HepG2 (cell line): Measurements from ENCODE around the gene DCHS2. TPM values are rescaled to one million over a fixed set of nuclear protein-coding genes. Genes with fewer than 3 reads are reported as not detected.

Source experiments
- ELF3 ChIP-seq: IDR thresholded peaks from 2 replicates; pipeline ENCODE4 v1.6.1; 2016; ENCODE audit warnings: missing genetic modification reagents, missing compliant biosample characterization
- KDM4B ChIP-seq: sonication (generic); formaldehyde crosslinking; IDR thresholded peaks from 2 replicates; pipeline ENCODE4 v1.4.0; 2020; ENCODE audit warnings: missing genetic modification reagents
- PHF8 ChIP-seq: sonication (generic); formaldehyde crosslinking; IDR thresholded peaks from 2 replicates; pipeline ENCODE4 v1.5.0; 2020; ENCODE audit warnings: missing genetic modification reagents
- PTBP1 ChIP-seq: fragments of 200-400 bp; formaldehyde crosslinking; IDR thresholded peaks from 2 replicates; pipeline ENCODE4 v1.6.1; 2018; ENCODE audit warnings: low read length, low read depth; ENCODE audit not compliant: poor library complexity, severe bottlenecking
- SRF ChIP-seq: IDR thresholded peaks from 2 replicates; pipeline ENCODE4 v1.6.1; 2011; ENCODE audit warnings: mild to moderate bottlenecking, low read depth, low read length, moderate library complexity
- TCF12 ChIP-seq, 2 experiments: fragments of 450-650 bp in 1 of 2; sonication (generic) in 1 of 2; formaldehyde crosslinking in 1 of 2; IDR thresholded peaks; 2 replicates each; pipeline versions ENCODE4 v1.6.1 to v1.8.0; 2017 to 2022; ENCODE audit warnings: antibody characterized with exemption in 1 of 2, mild to moderate bottlenecking in 1 of 2, missing genetic modification reagents in 1 of 2, moderate library complexity in 1 of 2
- ZFP41 ChIP-seq: sonication (generic); formaldehyde crosslinking; IDR thresholded peaks from 2 replicates; pipeline ENCODE4 v1.4.0; 2020; ENCODE audit warnings: mild to moderate bottlenecking, missing genetic modification reagents, borderline replicate concordance
- ZNF253 ChIP-seq: sonication (generic); formaldehyde crosslinking; IDR thresholded peaks from 2 replicates; pipeline ENCODE4 v1.8.0; 2022; ENCODE audit warnings: mild to moderate bottlenecking, missing genetic modification reagents, borderline replicate concordance
- ZNF563 ChIP-seq: sonication (generic); formaldehyde crosslinking; IDR thresholded peaks from 2 replicates; pipeline ENCODE4 v1.8.0; 2022; ENCODE audit warnings: mild to moderate bottlenecking, moderate library complexity, missing genetic modification reagents
- polyA plus RNA-seq, 8 experiments: library from polyadenylated mRNA; depleted of rRNA in 3 of 8; stranded (reverse) in 7 of 8; unstranded in 1 of 8; fragments of >200 nt; fragmentation: Illumina TruSeq in 4 of 8; extraction: Trizol in 4 of 8; gene quantifications; 2 replicates each; pipeline versions ENCODE4 v1.2.1 to v1.2.3, GENCODE V29; 2011 to 2016; ENCODE audit warnings: low read depth in 4 of 8, missing spikeins in 1 of 8, mixed read lengths in 1 of 8; ENCODE audit not compliant: insufficient read depth in 1 of 8
- total RNA-seq, 5 experiments: library from RNA; depleted of rRNA; stranded (reverse); fragments of >200 nt; fragmentation: Illumina TruSeq; extraction: Trizol; gene quantifications; 2 replicates each; pipeline ENCODE4 v1.2.3, GENCODE V29; 2016; ENCODE audit warnings: low read depth in 1 of 5
- TF ChIP-seq, protein P1 (sequence below): IDR thresholded peaks from 2 replicates; pipeline ENCODE4 v1.6.1; 2012; ENCODE audit warnings: low read depth, low read length, improper control_type of control experiment
- TF ChIP-seq, protein P2 (sequence below): IDR thresholded peaks from 2 replicates; pipeline ENCODE4 v1.4.0; 2020; ENCODE audit warnings: mild to moderate bottlenecking, missing genetic modification reagents
- TF ChIP-seq, protein P3 (sequence below): sonication (generic); formaldehyde crosslinking; IDR thresholded peaks from 2 replicates; pipeline ENCODE4 v1.9.0; 2021; ENCODE audit warnings: missing genetic modification reagents, mild to moderate bottlenecking, borderline replicate concordance
- TF ChIP-seq, protein P4 (sequence below): IDR thresholded peaks from 2 replicates; pipeline ENCODE4 v1.6.1; 2016; ENCODE audit warnings: low read depth, missing genetic modification reagents, missing compliant biosample characterization

The DCHS2 gene
- total and polyA plus RNA-seq, 2 of the 13 experiments (the other 11 are each of a cell fraction or from before 2014, with no cell fraction given), result 0.03 TPM; not detected in 1

DNA sequence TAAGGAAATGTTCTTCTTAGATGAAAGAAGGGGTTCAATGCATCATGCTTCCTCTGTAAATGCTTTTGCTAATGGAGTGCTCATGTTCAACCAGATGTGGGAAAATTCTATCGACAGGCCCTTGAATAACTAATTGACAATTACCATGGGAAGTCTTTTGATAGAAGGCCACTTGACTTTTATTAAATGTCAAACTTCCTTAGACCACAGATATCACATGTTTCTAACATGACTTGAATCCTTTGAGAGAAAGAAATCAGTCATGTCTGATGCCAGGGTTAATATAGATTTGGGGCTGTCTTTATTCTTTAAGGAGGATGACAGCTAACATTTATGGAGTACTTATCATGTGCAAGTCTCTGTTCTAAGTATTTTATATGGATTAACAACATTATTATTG, 280.1 kb downstream of the DCHS2 start (continued):
- TF ChIP-seq, protein P1, sequence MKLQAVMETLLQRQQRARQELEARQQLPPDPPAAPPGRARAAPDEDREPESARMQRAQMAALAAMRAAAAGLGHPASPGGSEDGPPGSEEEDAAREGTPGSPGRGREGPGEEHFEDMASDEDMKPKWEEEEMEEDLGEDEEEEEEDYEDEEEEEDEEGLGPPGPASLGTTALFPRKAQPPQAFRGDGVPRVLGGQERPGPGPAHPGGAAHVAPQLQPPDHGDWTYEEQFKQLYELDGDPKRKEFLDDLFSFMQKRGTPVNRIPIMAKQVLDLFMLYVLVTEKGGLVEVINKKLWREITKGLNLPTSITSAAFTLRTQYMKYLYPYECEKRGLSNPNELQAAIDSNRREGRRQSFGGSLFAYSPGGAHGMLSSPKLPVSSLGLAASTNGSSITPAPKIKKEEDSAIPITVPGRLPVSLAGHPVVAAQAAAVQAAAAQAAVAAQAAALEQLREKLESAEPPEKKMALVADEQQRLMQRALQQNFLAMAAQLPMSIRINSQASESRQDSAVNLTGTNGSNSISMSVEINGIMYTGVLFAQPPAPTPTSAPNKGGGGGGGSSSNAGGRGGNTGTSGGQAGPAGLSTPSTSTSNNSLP, result no peak
- no peak for TF ChIP-seq ZNF563
- TF ChIP-seq ZNF253 (CRISPR knock-in tag), result no peak
- TF ChIP-seq PTBP1, result no peak
- TF ChIP-seq, protein P2, sequence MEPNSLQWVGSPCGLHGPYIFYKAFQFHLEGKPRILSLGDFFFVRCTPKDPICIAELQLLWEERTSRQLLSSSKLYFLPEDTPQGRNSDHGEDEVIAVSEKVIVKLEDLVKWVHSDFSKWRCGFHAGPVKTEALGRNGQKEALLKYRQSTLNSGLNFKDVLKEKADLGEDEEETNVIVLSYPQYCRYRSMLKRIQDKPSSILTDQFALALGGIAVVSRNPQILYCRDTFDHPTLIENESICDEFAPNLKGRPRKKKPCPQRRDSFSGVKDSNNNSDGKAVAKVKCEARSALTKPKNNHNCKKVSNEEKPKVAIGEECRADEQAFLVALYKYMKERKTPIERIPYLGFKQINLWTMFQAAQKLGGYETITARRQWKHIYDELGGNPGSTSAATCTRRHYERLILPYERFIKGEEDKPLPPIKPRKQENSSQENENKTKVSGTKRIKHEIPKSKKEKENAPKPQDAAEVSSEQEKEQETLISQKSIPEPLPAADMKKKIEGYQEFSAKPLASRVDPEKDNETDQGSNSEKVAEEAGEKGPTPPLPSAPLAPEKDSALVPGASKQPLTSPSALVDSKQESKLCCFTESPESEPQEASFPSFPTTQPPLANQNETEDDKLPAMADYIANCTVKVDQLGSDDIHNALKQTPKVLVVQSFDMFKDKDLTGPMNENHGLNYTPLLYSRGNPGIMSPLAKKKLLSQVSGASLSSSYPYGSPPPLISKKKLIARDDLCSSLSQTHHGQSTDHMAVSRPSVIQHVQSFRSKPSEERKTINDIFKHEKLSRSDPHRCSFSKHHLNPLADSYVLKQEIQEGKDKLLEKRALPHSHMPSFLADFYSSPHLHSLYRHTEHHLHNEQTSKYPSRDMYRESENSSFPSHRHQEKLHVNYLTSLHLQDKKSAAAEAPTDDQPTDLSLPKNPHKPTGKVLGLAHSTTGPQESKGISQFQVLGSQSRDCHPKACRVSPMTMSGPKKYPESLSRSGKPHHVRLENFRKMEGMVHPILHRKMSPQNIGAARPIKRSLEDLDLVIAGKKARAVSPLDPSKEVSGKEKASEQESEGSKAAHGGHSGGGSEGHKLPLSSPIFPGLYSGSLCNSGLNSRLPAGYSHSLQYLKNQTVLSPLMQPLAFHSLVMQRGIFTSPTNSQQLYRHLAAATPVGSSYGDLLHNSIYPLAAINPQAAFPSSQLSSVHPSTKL (CRISPR knock-in tag), result no peak
- no peak for TF ChIP-seq PHF8 (CRISPR knock-in tag)
- no peak for TF ChIP-seq ZFP41
- no peak for TF ChIP-seq TCF12 (IDR thresholded peaks at IDR 0.05)
- TF ChIP-seq TCF12 (CRISPR knock-in tag; IDR thresholded peaks at IDR 0.05), result no peak
- no peak for TF ChIP-seq SRF
- TF ChIP-seq KDM4B (CRISPR knock-in tag), result no peak
- TF ChIP-seq, protein P3, sequence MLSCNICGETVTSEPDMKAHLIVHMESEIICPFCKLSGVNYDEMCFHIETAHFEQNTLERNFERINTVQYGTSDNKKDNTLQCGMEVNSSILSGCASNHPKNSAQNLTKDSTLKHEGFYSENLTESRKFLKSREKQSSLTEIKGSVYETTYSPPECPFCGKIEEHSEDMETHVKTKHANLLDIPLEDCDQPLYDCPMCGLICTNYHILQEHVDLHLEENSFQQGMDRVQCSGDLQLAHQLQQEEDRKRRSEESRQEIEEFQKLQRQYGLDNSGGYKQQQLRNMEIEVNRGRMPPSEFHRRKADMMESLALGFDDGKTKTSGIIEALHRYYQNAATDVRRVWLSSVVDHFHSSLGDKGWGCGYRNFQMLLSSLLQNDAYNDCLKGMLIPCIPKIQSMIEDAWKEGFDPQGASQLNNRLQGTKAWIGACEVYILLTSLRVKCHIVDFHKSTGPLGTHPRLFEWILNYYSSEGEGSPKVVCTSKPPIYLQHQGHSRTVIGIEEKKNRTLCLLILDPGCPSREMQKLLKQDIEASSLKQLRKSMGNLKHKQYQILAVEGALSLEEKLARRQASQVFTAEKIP, result no peak
- no peak for TF ChIP-seq ELF3 (CRISPR knock-in tag)
- TF ChIP-seq, protein P4, sequence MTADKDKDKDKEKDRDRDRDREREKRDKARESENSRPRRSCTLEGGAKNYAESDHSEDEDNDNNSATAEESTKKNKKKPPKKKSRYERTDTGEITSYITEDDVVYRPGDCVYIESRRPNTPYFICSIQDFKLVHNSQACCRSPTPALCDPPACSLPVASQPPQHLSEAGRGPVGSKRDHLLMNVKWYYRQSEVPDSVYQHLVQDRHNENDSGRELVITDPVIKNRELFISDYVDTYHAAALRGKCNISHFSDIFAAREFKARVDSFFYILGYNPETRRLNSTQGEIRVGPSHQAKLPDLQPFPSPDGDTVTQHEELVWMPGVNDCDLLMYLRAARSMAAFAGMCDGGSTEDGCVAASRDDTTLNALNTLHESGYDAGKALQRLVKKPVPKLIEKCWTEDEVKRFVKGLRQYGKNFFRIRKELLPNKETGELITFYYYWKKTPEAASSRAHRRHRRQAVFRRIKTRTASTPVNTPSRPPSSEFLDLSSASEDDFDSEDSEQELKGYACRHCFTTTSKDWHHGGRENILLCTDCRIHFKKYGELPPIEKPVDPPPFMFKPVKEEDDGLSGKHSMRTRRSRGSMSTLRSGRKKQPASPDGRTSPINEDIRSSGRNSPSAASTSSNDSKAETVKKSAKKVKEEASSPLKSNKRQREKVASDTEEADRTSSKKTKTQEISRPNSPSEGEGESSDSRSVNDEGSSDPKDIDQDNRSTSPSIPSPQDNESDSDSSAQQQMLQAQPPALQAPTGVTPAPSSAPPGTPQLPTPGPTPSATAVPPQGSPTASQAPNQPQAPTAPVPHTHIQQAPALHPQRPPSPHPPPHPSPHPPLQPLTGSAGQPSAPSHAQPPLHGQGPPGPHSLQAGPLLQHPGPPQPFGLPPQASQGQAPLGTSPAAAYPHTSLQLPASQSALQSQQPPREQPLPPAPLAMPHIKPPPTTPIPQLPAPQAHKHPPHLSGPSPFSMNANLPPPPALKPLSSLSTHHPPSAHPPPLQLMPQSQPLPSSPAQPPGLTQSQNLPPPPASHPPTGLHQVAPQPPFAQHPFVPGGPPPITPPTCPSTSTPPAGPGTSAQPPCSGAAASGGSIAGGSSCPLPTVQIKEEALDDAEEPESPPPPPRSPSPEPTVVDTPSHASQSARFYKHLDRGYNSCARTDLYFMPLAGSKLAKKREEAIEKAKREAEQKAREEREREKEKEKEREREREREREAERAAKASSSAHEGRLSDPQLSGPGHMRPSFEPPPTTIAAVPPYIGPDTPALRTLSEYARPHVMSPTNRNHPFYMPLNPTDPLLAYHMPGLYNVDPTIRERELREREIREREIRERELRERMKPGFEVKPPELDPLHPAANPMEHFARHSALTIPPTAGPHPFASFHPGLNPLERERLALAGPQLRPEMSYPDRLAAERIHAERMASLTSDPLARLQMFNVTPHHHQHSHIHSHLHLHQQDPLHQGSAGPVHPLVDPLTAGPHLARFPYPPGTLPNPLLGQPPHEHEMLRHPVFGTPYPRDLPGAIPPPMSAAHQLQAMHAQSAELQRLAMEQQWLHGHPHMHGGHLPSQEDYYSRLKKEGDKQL, result no peak
